Left lung (tissue), 10 donors: Measurements from ENCODE around the gene ECT2. TPM values are rescaled to one million over a fixed set of nuclear protein-coding genes. Genes with fewer than 3 reads are reported as not detected.
A peak's percentile ranks its signal among the peaks of the same experiment; 100 is the strongest.
"Not testable (repeated sequence)": the region's sequence is repeated elsewhere in the genome, so short reads cannot be mapped to it uniquely, and the experiment has no call there.

Experiments
- ATAC-seq: fragments of 200-7000 bp; cut with Tn5 transposase; one replicate; pipeline ENCODE4 v1.9.1; 2020; ENCODE audit warnings: moderate library complexity
- DNase-seq, 4 donors: peaks; one replicate each; pipeline ENCODE4 v3.0.0-alpha.2; 2013 to 2020
- H3K27ac ChIP-seq, 2 donors: fragments of 200-600 bp; sonication (generic) in 1 of 2; one replicate each; pipeline versions ENCODE4 v1.5.0 to v1.8.0; 2020 to 2021
- H3K27me3 ChIP-seq, 2 donors: fragments of 200-600 bp; sonication (generic) in 1 of 2; one replicate each; pipeline versions ENCODE4 v1.5.0 to v1.8.0; 2020 to 2021
- H3K36me3 ChIP-seq, 2 donors: fragments of 200-600 bp; sonication (generic) in 1 of 2; one replicate each; pipeline versions ENCODE4 v1.5.0 to v1.8.0; 2020 to 2021
- H3K4me1 ChIP-seq, 2 donors: fragments of 200-600 bp; one replicate each; pipeline ENCODE4 v1.8.0; 2021
- H3K4me3 ChIP-seq, 2 donors: fragments of 200-600 bp; sonication (generic) in 1 of 2; one replicate each; pipeline versions ENCODE4 v1.5.0 to v1.8.0; 2020 to 2021; ENCODE audit warnings: mild to moderate bottlenecking in 1 of 2
- H3K9me3 ChIP-seq, 2 donors: fragments of 200-600 bp; sonication (generic) in 1 of 2; one replicate each; pipeline versions ENCODE4 v1.5.0 to v1.8.0; 2020 to 2021
- CTCF ChIP-seq, 2 donors: fragments of 200-600 bp; sonication (generic) in 1 of 2; IDR thresholded peaks; one replicate each; pipeline versions ENCODE4 v1.5.0 to v1.8.0; 2021; ENCODE audit warnings: antibody characterized with exemption in 2 of 2
- intact Hi-C, 2 donors: fragments of 100-400 bp; cut with DNase I; formaldehyde crosslinking; loops; one replicate each; pipeline versions ENCODE4 v1.11.2 to v1.14.2; 2022
- polyA plus RNA-seq, 6 donors: library from polyadenylated mRNA; unstranded; fragments of 120-200 nt; gene quantifications; one replicate each; pipeline ENCODE4 v1.2.1, GENCODE V29; 2013; ENCODE audit not compliant: insufficient read length in 6 of 6
- total RNA-seq, 2 donors: library from RNA; stranded (reverse); fragmentation: NEBNext Ultra II Directional; extraction: Animal tissue kit (Norgen Biotek cat#: 25700); gene quantifications; one replicate each; pipeline ENCODE4 v1.2.1, GENCODE V29; 2021
- donor health status: DM: no; HTN: yes; CAD: no.
- donor health status: DM: no; HTN: no; CAD: no.

Gene ECT2
- total and polyA plus RNA-seq, 8 donors: 23.1 to 44.2 (median 29.3) TPM

GRCh38 chr3:172853005-172853404, 102.5 kb downstream of the ECT2 start:
- no peak overlapping the region for H3K4me3 ChIP-seq
- no peak for TF ChIP-seq CTCF (IDR thresholded peaks at IDR 0.05)
- H3K4me1 ChIP-seq: peaks cover 3 to 7% of the 10 kb centered on the region in 2 donors
- H3K36me3 ChIP-seq: no peaks in the 10 kb centered on the region
- DNase-seq (no peak), ATAC-seq (no peak)
- H3K27me3 ChIP-seq: no peaks in the 10 kb centered on the region
- no peak overlapping the region for H3K27ac ChIP-seq
- intact Hi-C loops: no loop called here
- no peaks in the 10 kb centered on the region for H3K9me3 ChIP-seq

- intact Hi-C loops: no loop called here
- ATAC-seq (no peak), DNase-seq (no peak)
- no peaks in the 10 kb centered on the region for H3K9me3 ChIP-seq
- no peak overlapping the region for H3K27ac ChIP-seq
- H3K27me3 ChIP-seq: no peaks in the 10 kb centered on the region
- no peak overlapping the region for H3K4me3 ChIP-seq
- no peaks in the 10 kb centered on the region for H3K36me3 ChIP-seq
- peaks cover 3 to 7% of the 10 kb centered on the region in 2 donors for H3K4me1 ChIP-seq
- no peak for TF ChIP-seq CTCF (IDR thresholded peaks at IDR 0.05)
Observed at GRCh38 chr3:172853921-172854666, 103.6 kb downstream of the ECT2 start.

GRCh38 chr3:172855037-172855436, 104.5 kb downstream of the ECT2 start:
- Histone ChIP-seq H3K9me3 (no peaks in the 10 kb centered on the region), H3K4me3 (no peak overlapping the region), H3K27ac (no peak overlapping the region), H3K36me3 (no peaks in the 10 kb centered on the region), H3K27me3 (no peaks in the 10 kb centered on the region), H3K4me1 (peaks cover 3 to 7% of the 10 kb centered on the region in 2 donors)
- intact Hi-C loops: no loop called here
- no peak for TF ChIP-seq CTCF (IDR thresholded peaks at IDR 0.05)
- ATAC-seq: no peak
- no peak for DNase-seq

- ATAC-seq: peak; percentile 91
- Histone ChIP-seq H3K9me3 (no peaks in the 10 kb centered on the region), H3K27me3 (no peaks in the 10 kb centered on the region), H3K4me3 (no peak overlapping the region), H3K36me3 (no peaks in the 10 kb centered on the region), H3K27ac (no peak overlapping the region), H3K4me1 (peaks cover 3 to 7% of the 10 kb centered on the region in 2 donors)
- TF ChIP-seq CTCF (IDR thresholded peaks at IDR 0.05): no peak
- DNase-seq: peak in 1 of 4 donors; percentile 54
- intact Hi-C loops: no loop called here
Observed at GRCh38 chr3:172856795-172857742, 106.5 kb downstream of the ECT2 start.

- Histone ChIP-seq H3K36me3 (no peaks in the 10 kb centered on the region), H3K9me3 (no peaks in the 10 kb centered on the region), H3K27me3 (no peaks in the 10 kb centered on the region), H3K4me3 (no peak overlapping the region), H3K27ac (no peak overlapping the region), H3K4me1 (peaks cover 3% of the 10 kb centered on the region in 2 donors)
- ATAC-seq (no peak), DNase-seq (no peak)
- no peak for TF ChIP-seq CTCF (IDR thresholded peaks at IDR 0.05)
- intact Hi-C loops: no loop called here
Observed at GRCh38 chr3:172859041-172859440, 108.5 kb downstream of the ECT2 start.

- intact Hi-C loops, ATAC-seq, H3K36me3 ChIP-seq, H3K4me1 ChIP-seq, H3K27ac ChIP-seq, H3K4me3 ChIP-seq, H3K9me3 ChIP-seq, H3K27me3 ChIP-seq: not testable (repeated sequence)
- peak in 1 of 4 donors; percentile 68 for DNase-seq
Observed at GRCh38 chr3:172866726-172867350, 116.3 kb downstream of the ECT2 start.
